Coronary artery (tissue), 2 donors: ENCODE measurements around the gene HMMR.

Source experiments
- DNase-seq: peaks from one replicate; pipeline ENCODE4 v3.0.0-alpha.2; 2017; ENCODE audit warnings: low spot score
- H3K27ac ChIP-seq, 2 donors: fragments of 200-600 bp; sonication (generic); one replicate each; pipeline ENCODE4 v1.5.1; 2016 to 2019
- H3K4me3 ChIP-seq: fragments of 200-600 bp; sonication (generic); 2 replicates; pipeline ENCODE4 v1.5.1; 2016; ENCODE audit warnings: mild to moderate bottlenecking, moderate library complexity
- TF ChIP-seq, protein P1 (sequence below): fragments of 200-600 bp; sonication (generic); IDR thresholded peaks from one replicate; pipeline ENCODE4 v1.5.1; 2019; ENCODE audit warnings: antibody characterized with exemption

Gene HMMR

DNA sequence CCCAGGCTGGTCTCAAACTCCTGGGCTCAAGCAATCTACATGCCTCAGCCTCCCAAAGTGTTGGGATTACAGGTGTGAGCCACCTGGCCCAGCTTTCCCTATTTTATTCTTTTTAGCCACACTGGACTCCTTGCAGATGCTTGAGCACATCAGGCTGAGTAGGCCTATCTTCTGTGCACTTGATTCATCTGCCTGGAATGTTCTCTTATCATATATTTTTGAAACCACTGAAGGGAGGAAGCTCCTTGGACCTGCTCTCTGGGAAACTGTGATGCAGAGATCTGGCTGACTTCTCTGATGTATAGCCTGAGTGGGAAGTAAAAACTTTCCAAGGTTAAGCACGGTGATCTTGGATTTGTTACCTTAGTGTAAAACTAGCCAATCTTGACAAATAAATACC is 38.5 kb downstream of the HMMR start:
- Histone ChIP-seq H3K4me3 (no peak overlapping the region), H3K27ac (no peak overlapping the region)
- DNase-seq, result no peak
- TF ChIP-seq, protein P1, sequence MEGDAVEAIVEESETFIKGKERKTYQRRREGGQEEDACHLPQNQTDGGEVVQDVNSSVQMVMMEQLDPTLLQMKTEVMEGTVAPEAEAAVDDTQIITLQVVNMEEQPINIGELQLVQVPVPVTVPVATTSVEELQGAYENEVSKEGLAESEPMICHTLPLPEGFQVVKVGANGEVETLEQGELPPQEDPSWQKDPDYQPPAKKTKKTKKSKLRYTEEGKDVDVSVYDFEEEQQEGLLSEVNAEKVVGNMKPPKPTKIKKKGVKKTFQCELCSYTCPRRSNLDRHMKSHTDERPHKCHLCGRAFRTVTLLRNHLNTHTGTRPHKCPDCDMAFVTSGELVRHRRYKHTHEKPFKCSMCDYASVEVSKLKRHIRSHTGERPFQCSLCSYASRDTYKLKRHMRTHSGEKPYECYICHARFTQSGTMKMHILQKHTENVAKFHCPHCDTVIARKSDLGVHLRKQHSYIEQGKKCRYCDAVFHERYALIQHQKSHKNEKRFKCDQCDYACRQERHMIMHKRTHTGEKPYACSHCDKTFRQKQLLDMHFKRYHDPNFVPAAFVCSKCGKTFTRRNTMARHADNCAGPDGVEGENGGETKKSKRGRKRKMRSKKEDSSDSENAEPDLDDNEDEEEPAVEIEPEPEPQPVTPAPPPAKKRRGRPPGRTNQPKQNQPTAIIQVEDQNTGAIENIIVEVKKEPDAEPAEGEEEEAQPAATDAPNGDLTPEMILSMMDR, result no peak

DNA sequence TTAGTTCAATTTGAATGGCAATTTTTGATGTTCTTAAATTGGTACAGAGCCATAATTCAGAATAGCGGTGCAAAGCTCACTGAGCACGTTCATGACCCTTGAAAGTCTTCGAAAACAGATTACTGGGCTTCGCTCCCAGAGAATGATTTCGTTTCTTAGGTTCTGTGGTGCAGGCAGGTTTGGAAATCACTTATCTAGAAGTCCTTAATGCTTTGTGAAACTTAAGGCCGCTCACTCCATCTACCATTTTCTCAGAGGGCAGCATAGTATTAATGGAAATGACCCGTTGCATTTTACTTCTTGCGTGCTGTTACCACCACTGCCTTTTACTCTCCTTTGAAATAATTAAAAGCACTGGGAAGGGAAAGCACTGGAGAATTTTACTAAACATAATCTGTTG is 42.1 kb downstream of the HMMR start:
- no peak for DNase-seq
- Histone ChIP-seq H3K4me3 (peak overlapping the region; percentile 75), H3K27ac (peak overlapping the region; percentile 94 to 98)
- TF ChIP-seq, protein P1, result no peak

DNA sequence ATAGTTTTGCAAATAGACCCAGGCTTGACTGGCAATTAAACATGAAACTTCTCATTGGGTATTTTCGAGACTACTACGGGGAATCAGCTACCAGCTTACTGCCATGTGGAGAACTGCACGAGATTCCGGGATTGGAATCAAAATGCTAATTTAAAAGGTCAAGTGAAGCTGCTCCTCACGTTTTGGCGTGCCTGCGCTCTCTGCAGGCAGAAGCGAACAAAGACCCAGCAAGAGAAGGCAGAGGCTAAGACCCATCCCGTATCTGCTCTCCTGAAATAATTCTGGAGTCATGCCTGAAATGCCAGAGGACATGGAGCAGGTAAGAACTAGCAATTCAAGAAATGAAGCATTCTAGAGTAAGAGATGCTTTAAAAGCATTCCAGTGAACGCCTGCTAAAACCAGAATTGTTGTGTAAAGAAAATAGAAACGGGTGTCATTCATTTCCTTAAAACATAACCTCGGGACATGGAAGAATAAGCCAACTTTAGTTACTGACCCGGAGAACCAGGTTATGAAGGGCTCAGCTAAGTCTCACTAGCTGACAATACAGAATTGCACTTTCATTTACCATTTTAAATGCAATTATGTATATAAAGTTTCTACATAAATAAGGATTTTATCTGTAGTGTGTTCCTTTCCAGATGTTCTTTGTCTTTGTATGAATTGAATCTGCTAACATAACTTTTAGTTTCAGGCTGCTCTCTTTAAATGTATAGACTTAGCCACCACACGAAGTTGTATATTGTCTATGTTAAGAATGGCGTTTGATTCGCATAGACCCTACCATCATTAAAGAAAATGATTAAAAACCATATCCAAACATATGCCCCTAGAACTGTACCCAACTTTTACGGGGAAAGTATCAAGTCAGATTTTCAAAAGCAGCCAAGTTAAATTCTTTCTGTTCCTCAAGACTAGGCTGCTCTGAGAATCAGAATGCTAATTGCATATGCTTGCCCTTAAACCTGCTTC is 43.0 kb downstream of the HMMR start:
- TF ChIP-seq, protein P1, result no peak
- Histone ChIP-seq H3K4me3 (peak overlapping the region; percentile 75), H3K27ac (peak overlapping the region; percentile 94 to 98)
- DNase-seq, result no peak

DNA sequence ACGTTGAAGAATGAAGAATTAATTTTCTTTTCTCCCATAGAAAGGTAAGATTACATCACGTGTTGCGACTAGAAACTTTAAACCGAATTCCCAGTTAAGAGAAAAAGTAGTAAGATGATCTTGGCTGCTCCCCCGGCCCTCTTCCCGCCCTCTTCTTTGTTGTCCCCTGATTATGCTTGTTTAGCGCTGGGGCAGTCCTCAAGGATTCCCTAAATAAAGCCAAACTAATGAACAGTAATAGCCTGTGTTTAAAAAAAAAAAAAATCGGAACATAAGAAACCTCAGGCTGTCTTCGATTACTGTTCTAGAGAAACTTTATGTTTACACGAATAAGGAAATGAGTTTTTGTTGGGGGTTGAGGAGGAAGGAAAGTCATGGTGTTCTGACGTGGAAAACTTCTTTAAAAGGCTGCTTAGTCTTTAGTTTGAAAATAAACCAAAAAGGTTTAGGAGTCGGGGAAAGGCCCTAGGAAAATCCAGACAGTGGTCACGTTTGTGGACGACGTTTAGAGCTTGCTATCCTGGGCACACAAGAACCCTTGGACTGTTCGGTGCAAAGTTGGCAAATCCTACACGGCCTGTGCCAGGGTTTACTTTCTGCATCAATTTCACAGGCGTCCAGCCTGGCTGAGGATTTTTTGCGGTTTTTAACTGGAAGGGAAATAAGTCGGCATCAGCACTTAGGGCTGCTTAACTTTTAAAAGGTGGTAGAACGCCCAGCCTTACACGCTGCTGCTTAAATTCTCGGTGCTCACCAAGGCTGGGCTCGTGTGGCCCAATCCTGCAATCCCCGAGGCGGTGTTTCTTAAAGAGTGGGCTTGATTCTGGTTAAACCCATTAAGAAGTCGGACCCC is 43.9 kb downstream of the HMMR start:
- DNase-seq, result no peak
- Histone ChIP-seq H3K27ac (peak overlapping the region; percentile 94 to 98), H3K4me3 (peak overlapping the region; percentile 75)
- TF ChIP-seq, protein P1, result no peak

DNA sequence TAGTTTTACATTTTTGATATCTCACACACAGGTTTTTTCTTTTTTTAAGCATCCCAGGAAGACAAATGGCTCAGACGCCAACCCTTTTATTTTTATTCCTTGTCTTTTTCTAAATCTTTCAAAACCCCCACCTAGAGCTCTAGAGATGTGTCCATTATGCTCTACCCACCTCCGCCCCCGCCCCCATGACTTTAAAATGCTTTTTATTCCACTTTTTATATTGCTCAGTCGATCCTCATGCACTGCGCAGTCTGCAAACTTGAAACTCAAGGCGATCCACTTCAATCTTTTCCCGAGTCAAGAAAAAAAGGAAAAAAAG is 44.6 kb downstream of the HMMR start:
- peak overlapping the region; percentile 94 to 98 for H3K27ac ChIP-seq
- DNase-seq, result no peak
- peak overlapping the region; percentile 75 for H3K4me3 ChIP-seq
- TF ChIP-seq, protein P1, result no peak

DNA sequence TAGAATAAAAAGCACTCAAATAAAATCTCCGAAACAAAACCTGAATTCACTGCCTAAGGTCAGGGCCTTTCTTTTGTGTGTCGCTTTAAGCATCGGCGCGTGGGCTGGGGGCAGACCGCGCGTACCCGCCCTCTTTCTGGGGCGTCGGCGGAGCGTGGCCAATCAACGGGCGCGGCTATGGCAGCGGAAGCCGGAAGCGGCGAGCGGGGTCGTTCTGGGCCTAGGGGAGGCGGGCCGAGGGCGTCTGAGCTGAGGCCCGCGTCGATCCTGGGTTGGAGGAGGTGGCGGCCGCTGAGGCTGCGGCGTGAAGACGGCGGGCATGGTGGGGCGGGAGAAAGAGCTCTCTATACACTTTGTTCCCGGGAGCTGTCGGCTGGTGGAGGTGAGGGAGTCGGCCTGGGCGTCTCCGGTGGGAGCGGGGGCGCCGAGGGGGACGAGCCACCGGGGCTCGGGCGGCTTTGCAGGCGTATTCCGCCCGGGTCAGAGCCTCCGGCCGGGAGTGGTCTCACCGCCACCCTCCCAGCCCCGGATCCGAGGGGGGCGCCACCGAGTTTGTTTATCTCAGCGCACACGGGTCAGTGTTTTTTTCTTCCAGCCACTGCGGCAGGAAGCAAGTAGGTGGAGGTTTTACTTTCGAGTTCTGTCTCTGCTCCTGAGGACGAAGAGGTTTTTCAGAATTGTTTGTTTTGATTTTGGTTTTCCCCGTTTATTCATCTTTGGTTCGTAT is 45.1 kb downstream of the HMMR start, which contains the start of gene MAT2B:
TSS of gene MAT2B (plus strand) at position 252 of the 727 bp plus-strand sequence. CDS start at position 320, 68 bp downstream.
- Histone ChIP-seq H3K4me3 (peak within 1 kb of the TSS; percentile 75), H3K27ac (peak within 1 kb of the TSS; percentile 94 to 98)
- peak; percentile 95 for DNase-seq
- TF ChIP-seq, protein P1, result no peak
